NCI-H2081 treated with DMSO at 0.1 percent for 48 hours (cell line): ENCODE measurements around the gene QSOX2.

Experiments
- DNase-seq: peaks from one replicate; lab custom pipeline; 2025; lab: John Stamatoyannopoulos, UW

QSOX2 gene

GRCh38 chr9:136173648-136174290 is 71.8 kb downstream of the QSOX2 start:
- DNase-seq, result no peak

GRCh38 chr9:136172412-136173079 is 73.1 kb downstream of the QSOX2 start:
- no peak for DNase-seq

GRCh38 chr9:136171801-136172411 is 73.7 kb downstream of the QSOX2 start:
- DNase-seq, result no peak

GRCh38 chr9:136171009-136171800 is 74.4 kb downstream of the QSOX2 start:
- no peak for DNase-seq

- DNase-seq, result no peak
Measured at GRCh38 chr9:136170006-136170901, 75.4 kb downstream of the QSOX2 start.

GRCh38 chr9:136169495-136169894 is 76.1 kb downstream of the QSOX2 start:
- no peak for DNase-seq

- DNase-seq, result no peak
Measured at GRCh38 chr9:136163248-136163850, 82.3 kb downstream of the QSOX2 start.

GRCh38 chr9:136160995-136161610 is 84.5 kb downstream of the QSOX2 start:
- no peak for DNase-seq

GRCh38 chr9:136160381-136160841 is 85.2 kb downstream of the QSOX2 start:
- no peak for DNase-seq

- DNase-seq, result no peak
Measured at GRCh38 chr9:136159851-136160250, 85.8 kb downstream of the QSOX2 start.

GRCh38 chr9:136157477-136158265 is 87.9 kb downstream of the QSOX2 start:
- no peak for DNase-seq
